ENCODE data around the gene BIRC7.
A peak's percentile ranks its signal among the peaks of the same experiment; 100 is the strongest.
"Not testable (repeated sequence)": the region's sequence is repeated elsewhere in the genome, so short reads cannot be mapped to it uniquely, and the experiment has no call there.

The BIRC7 gene

DNA sequence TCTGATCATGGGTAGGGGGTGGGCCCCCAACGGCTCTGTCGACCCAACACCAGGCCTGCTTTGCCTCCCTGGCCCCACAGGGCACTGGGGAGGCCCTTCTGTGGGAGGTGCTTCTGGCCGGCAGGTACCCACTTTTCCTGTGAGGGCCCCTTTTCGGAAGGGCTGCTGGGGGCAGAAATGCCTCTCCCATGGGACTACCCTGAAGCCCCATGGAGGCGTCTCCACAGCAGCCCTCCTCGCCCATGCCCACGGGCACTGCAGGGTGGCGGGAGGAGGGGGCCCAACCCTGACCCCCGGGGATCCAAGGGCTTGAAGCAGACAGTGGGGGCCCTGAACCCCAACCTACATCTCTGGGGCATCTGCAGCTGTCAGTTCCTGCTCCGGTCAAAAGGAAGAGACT, 2.3 kb downstream of the BIRC7 start:
- no peak for DNase-seq
- in situ Hi-C loops (cut with HindIII; ENCODE audit: low pct_ligation_motif_present, low pct_unique_long_range_greater_than_20kb, low sequenced_read_pairs), result no loop called here

DNA sequence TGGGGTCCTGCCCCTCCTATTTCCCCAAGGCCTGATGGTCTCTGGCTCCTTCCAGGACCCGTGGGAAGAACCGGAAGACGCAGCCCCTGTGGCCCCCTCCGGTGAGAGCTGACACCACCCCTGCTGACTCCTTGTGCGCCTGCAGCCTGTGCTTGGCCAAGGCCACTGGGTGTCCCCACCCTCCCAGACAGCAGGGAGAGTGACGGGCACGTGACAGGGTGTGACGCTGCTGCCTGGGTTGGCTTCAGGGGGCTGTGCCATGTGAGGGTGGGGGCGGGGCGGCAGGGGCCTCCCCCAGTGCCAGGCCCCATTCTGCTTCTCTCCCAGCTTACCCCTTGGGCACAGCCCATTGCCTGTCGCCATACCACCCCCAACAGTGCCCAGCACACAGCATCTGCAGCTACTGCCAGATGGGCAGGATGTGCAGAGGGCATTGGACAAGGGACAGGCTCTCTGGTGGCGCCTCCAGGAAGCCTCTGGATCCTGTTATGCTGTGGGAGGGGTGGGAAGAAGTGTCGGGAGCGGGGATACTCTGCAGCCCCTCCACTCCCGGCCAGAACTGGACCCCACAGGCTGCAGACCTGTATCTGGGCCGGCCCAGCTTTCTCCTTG, 2.9 kb downstream of the BIRC7 start:
- no peak for DNase-seq
- in situ Hi-C loops (cut with HindIII; ENCODE audit: low pct_ligation_motif_present, low pct_unique_long_range_greater_than_20kb, low sequenced_read_pairs), result no loop called here

DNA sequence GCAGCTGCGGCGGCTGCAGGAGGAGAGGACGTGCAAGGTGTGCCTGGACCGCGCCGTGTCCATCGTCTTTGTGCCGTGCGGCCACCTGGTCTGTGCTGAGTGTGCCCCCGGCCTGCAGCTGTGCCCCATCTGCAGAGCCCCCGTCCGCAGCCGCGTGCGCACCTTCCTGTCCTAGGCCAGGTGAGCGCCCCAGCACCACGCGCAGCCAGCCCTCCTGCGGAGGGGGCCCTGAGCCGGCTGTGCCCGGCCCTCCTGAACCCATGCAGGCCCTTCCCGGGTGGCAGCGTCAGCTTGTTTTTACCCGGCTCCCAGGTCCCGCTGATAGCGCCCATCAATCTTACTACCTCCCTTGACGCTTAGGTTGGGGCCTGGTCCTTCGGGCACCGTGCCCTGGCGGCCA, 3.7 kb downstream of the BIRC7 start:
- DNase-seq, result no peak
- in situ Hi-C loops (cut with HindIII; ENCODE audit: low pct_ligation_motif_present, low pct_unique_long_range_greater_than_20kb, low sequenced_read_pairs), result no loop called here

DNA sequence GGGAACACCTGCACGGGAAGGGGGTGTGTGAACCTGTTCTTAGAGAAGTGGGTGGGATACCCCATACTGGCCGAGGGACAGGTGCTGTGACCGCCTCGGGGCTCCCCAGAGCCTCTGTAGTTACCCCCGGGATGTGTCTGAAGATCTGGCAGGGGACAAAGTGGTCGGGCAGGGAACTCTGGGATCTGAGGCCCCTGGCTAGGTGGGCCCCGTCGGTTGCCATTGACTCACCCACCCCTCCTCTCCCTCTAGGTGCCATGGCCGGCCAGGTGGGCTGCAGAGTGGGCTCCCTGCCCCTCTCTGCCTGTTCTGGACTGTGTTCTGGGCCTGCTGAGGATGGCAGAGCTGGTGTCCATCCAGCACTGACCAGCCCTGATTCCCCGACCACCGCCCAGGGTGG, 4.3 kb downstream of the BIRC7 start:
- no peak for DNase-seq
- in situ Hi-C loops (cut with HindIII; ENCODE audit: low pct_ligation_motif_present, low pct_unique_long_range_greater_than_20kb, low sequenced_read_pairs), result no loop called here

DNA sequence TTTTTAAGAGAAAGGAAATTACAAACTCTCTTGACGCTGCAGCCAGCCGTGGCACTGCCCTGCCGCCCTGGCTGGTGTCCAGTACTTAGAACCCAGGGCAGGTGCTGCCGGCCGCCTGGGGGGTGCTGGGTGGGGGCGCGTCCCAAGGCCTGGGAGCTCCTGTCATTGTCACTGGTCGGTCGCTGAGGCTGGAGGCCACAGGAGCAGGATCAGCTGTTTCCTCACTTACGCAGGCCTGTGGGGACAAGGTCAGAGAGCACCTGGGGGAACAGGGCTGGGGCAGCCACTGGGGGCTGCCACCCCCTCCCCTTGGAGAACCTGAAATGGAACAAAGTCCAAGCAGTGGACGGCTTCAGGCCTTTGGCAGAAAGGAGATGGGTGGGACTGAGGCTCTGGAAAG, 5.6 kb downstream of the BIRC7 start:
- DNase-seq, result peak; percentile 8
- in situ Hi-C loops (cut with HindIII; ENCODE audit: low pct_ligation_motif_present, low pct_unique_long_range_greater_than_20kb, low sequenced_read_pairs), result no loop called here

DNA sequence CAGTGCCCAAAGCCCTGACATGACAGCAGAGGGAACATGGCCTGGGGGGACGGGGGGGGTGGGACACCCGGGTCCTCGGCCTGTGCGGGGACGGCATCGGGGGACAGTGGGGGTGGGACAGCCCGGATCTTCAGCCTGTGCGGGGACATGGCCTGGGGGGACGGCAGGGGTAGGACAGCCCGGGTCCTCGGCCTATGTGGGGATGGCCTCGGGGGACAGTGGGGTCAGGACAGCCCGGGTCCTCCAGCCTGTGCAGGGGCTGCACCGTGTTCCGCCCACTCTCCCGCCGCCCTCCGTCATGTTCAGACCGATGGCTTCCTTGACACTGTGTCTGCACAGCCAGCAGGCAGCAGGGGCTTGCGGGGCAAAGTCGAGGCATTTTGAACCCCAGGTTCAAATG, 7.0 kb downstream of the BIRC7 start:
- in situ Hi-C loops (cut with HindIII; ENCODE audit: low pct_ligation_motif_present, low pct_unique_long_range_greater_than_20kb, low sequenced_read_pairs), result no loop called here
- no peak for DNase-seq

DNA sequence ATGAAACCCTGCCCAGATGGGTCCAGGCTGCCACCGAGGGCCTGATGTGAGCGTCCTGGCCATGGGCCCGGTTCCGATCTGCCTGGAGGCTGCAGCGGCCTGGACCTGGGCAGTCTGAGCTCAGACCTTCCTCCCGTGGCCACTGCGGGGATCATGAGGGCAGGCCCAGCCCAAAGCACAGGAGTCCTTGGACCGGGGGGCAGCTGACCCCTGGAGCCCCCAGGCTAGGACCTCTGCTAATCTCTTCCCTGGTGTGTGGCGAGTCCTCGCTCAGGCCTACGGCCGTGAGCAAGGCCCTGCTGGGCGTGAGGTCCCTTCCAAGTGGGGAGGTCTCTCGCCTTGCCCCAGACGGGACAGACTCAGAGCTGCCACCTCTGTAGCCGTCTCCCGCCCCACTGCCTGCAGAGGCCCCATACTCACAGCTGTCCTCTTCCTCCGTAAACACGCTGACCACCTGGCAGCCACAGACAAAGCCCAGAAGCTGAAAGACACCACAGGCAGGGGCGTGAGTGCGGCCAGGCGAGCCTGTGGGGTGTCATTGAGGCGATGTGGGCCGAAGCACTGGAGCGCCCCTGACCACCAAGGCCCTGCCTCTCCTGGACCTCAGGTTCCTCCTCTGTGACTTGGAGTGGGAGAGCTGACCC, 8.0 kb downstream of the BIRC7 start:
- DNase-seq, result no peak
- in situ Hi-C loops (cut with HindIII; ENCODE audit: low pct_ligation_motif_present, low pct_unique_long_range_greater_than_20kb, low sequenced_read_pairs), result no loop called here

DNA sequence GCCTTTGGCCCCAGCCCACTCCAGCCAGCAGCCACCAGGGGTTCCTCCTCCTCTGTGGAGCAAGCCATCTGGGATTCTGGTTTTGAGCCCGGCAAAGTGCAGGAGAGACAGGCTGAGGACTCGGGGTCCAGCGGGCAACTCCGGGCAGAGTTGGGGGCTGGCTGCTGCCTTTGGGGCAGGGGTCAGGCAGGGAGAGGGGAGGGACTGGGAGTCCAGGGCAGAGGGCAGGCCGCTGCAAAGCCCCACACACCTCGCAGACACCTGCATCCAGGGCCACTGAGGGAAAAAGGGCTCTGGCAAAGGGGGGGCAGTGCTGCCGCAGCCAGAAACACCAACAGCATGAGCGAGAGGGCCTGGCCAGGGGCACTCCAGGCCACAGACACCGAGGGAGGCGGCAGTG, 8.8 kb downstream of the BIRC7 start:
- DNase-seq, result no peak
- in situ Hi-C loops (cut with HindIII; ENCODE audit: low pct_ligation_motif_present, low pct_unique_long_range_greater_than_20kb, low sequenced_read_pairs), result no loop called here

DNA sequence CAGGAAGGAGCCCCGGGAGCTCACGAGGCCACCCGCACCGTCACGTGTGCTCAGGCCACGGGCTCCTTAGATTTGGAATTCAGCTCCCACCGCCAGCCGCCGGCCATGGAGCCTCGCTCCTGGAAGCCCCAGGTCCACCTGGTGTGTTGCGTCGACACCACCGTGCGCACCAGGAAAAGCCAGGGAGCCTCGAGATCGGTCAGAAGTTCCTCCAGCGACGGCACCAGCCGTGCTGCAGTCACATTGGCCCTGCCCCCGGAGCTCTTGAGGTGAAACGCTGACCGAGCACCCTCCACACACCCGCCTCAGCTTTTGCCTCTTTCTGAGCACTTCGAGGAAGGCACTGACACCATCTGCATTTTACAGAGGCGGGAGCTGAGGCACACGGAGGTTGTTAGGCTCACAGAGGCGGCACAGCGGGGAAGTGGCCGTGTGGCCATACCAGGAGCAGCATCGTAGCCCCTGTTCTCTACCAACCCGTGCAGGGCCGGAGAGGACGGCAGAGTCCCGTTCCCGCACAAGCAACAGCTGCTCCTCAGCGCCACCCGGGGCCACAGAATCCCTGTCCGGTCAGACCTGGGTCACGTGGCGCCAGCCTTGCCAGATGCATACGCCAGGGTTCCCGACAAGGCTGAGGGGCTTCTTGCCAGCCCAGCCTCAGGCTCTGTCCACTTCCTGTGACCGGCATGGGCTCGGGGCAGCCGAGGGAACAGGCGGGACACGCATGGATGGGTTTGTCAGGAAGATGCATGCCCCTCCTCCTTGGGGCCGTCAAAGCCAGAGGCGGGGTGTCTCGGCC, 11.0 kb downstream of the BIRC7 start:
- no peak for DNase-seq
- in situ Hi-C loops (cut with HindIII; ENCODE audit: low pct_ligation_motif_present, low pct_unique_long_range_greater_than_20kb, low sequenced_read_pairs), result no loop called here

DNA sequence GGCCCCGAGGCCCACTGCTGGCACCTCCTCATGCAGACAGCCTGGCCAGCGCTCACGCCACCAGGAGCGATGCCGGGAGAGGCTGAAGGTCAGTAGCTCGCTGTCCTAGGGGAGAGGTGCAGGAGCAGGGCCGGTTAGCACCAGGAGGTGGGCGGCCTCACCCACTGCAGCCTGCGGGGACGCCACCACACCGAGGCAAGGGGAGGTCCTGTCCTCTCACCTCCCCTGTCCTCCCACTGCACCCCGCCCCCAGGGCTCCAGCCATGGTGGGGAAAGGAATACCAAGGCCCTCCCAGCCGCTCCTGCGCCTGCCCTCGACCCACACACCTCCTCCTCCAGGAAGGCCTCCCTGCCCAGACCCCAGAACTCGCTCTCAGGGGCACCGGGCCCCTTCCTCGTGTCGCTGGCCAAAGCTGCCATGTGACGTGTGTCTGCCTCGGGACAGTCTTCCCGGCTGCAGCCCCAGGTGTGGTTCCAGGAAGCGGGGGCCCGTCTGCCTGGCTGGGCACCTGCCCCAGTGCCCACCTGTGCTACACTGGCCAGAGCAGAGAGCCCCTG, 12.0 kb downstream of the BIRC7 start:
- in situ Hi-C loops (cut with HindIII; ENCODE audit: low pct_ligation_motif_present, low pct_unique_long_range_greater_than_20kb, low sequenced_read_pairs), result no loop called here
- DNase-seq, result no peak

DNA sequence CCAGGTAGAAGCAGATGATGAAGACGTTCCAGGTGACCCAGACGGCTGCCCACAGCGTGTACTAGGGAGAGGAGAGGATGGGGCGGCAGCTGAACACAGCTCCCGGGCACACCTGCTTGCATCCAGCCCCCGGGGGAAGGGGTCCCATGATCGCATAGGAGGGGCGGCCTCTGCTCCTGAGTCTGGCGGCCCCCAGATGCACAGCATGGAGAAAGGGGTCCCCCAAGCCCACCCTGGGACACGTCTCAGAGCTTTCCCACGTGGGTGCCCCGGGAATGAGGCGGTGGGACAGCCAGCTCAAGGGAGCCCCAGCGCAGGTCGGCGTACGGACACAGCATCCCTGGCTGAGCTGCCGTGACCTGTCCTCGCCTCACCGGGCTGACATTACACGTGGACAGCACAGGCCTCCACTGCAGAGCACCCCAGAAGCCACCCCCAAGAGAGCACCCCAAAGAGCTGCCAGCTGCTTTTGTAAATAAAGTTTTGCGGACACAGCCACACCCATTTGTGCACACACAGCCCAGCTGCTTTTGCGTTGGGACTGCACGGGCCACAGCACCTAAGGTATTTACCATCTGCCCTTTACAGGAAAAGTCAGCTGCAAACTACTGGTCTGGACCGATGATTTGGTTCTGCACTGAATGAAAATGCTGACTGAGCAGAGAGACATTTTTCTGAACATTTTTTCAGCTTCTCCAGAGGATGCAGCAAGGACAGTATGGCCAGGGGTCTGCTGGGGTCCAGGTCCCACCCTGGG, 13.3 kb downstream of the BIRC7 start:
- in situ Hi-C loops (cut with HindIII; ENCODE audit: low pct_ligation_motif_present, low pct_unique_long_range_greater_than_20kb, low sequenced_read_pairs), result no loop called here
- DNase-seq, result peak; percentile 85

DNA sequence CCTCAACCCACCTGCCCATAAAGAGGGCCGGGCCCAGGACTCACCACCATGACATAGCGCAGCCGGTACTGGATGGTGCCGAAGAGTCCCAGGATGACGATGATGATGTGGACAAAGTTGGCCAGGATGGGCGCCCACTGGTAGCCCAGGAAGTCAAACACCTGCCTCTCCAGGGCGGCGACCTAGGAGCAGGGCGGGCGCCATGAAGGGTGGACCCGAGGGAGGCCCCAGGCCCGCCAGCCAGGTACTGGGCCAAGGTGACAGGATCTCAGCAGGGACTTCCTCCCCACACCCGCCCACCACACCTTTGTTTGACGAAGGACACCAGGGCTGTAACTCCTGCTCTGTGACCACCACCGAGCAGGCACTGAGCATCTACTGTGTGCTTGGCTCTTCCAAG, 14.2 kb downstream of the BIRC7 start:
- in situ Hi-C loops (cut with HindIII; ENCODE audit: low pct_ligation_motif_present, low pct_unique_long_range_greater_than_20kb, low sequenced_read_pairs), result no loop called here
- DNase-seq, result no peak

DNA sequence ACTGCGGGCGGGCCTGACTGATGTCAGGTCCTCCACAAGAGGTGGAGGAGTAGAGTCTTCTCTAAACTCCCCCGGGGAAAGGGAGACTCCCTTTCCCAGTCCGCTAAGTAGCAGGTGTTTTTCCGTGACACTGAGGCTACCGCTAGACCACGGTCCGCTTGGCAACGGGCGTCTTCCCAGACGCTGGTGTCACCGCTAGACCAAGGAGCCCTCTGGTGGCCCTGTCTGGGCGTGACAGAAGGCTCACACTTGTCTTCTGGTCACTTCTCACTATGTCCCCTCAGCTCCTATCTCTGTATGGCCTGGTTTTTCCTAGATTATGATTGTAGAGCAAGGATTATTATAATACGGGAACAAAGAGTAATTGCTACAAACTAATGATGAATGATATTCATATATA, 15.6 kb downstream of the BIRC7 start:
- DNase-seq, result peak; percentile 20
- in situ Hi-C loops (cut with HindIII; ENCODE audit: low pct_ligation_motif_present, low pct_unique_long_range_greater_than_20kb, low sequenced_read_pairs), result not testable (repeated sequence)

DNA sequence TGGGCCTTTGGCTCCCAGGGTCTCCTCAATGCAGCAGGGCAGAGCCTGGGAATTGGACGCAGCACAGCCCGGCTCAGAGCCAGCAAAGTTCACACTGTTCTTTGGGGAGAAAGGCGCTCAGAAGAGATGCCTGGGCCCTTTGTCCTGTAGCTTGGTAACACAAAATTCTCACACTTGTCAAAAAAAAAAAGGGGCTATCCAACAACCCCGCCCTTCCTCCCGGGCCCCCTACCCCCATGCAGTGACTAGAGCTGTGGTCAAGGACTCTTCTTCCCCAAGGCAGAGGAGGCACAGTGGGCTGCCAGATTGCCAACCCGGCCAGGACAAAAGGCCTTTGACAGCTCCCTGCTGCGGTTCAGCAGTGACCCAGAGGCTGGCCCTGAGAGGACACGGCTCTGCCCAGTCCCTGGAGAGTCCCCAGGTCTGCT, 16.6 kb downstream of the BIRC7 start:
- no peak for DNase-seq
- in situ Hi-C loops (cut with HindIII; ENCODE audit: low pct_ligation_motif_present, low pct_unique_long_range_greater_than_20kb, low sequenced_read_pairs), result no loop called here

DNA sequence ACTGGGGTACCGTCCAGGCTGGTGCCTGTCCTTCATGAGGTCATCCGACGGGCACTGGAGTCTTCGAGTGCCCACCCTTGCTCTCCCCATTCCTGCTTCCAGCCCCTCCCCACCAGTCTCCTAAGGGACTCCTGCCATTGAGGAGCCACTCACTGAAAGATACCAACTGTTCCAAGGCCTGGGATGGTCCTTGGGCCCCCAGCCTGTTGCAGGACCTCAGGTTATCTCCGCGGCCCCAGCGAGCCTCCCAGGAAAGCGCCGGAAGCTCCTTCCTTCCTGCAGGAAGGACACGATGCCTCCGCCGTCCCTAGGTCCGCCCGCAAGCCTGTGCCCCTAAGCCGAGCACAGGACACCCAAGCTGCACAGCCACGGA, 17.3 kb downstream of the BIRC7 start:
- DNase-seq, result no peak
- in situ Hi-C loops (cut with HindIII; ENCODE audit: low pct_ligation_motif_present, low pct_unique_long_range_greater_than_20kb, low sequenced_read_pairs), result no loop called here

DNA sequence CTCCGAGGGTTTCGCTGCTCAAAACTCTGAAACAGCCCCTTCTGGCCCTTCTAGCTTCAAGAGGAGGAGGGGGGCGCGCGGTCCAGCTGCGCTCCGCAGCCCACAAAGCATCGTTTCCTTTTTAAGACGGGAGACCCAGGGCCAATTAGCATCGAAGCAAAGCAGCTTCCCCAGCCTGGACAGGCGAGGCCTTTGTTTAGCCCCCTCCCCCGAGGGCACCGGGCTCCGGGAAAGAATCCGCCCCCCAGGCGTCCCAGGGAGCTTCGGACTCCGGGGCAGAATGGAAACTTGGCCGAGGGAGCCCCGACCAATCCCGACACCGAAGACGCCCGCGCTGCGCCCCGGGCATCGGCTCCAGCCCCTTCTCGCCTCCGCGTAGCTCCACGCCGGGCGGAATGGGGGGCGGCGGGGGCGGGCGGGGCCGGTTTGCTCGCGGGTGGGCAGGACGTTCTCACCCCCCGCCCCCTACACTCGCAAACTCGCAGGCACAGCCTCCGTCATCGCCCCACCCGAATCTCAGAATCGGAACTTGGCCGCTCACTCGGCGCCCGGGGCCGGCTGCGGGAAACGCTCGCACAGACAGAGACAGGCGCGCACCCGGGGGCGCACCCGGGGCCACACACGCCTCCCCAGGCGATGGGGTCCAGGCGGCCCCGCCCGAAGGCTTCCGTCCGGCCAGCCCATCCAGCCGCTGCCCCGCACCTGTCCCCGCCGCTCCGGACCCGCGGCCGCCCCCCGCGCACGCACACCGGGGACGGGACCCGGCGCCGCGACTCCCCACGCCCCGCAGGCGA, 17.9 kb downstream of the BIRC7 start:
- no peak for DNase-seq
- in situ Hi-C loops (cut with HindIII; ENCODE audit: low pct_ligation_motif_present, low pct_unique_long_range_greater_than_20kb, low sequenced_read_pairs), result no loop called here

DNA sequence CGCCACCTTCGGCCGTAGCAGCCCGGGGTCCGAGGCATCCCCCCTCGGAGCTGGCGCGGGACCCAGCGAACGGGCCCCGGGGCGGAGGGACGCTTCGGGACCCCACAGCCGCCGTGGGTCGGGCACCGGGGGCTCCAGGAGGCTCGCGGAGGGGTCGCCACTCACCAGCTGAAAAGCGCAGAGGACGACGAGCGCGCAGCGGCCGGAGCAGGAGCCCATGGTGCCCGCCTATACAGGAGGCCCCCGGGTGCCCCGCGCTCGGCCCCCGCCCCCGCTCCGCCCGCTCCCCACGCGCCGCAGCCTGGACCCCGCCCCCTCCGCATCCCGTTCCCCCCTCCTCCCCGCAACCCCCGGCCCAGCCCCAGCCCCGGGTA, 18.5 kb downstream of the BIRC7 start, which contains the start of gene NKAIN4:
TSS of gene NKAIN4 (minus strand) at position 232 of the 374 bp plus-strand sequence. CDS start at position 219, 13 bp downstream.
- no peak for DNase-seq
- in situ Hi-C loops (cut with HindIII; ENCODE audit: low pct_ligation_motif_present, low pct_unique_long_range_greater_than_20kb, low sequenced_read_pairs), result no loop called here

Measured in ACHN (cell line).